ENCODE results near the gene TENM3. TPM values are rescaled to one million over a fixed set of nuclear protein-coding genes. Genes with fewer than 3 reads are reported as not detected.

TENM3 gene
- total RNA-seq, 1 donor from 2014 or later = not detected

GRCh38 chr4:182620111-182620980, 377.1 kb downstream of the TENM3 start:
- no peaks in the 10 kb centered on the region for H3K27me3 Mint-ChIP-seq (ENCODE audit: insufficient read depth)
- H3K4me3 Mint-ChIP-seq = no peak overlapping the region
- no peaks in the 10 kb centered on the region for H3K36me3 Mint-ChIP-seq (ENCODE audit: low read depth)
- no peaks in the 10 kb centered on the region for H3K4me1 Mint-ChIP-seq (ENCODE audit: low read depth)
- DNase-seq (ENCODE audit: low spot score) = no peak
- intact Hi-C loops (cut with micrococcal nuclease) = no loop called here
- no peak overlapping the region for H3K27ac Mint-ChIP-seq
- H3K9me3 Mint-ChIP-seq = no peaks in the 10 kb centered on the region

GRCh38 chr4:182624281-182624680, 381.1 kb downstream of the TENM3 start:
- Mint-ChIP-seq H3K27me3 (ENCODE audit: insufficient read depth) (no peaks in the 10 kb centered on the region), H3K27ac (no peak overlapping the region), H3K36me3 (ENCODE audit: low read depth) (no peaks in the 10 kb centered on the region), H3K4me1 (ENCODE audit: low read depth) (no peaks in the 10 kb centered on the region), H3K4me3 (no peak overlapping the region), H3K9me3 (no peaks in the 10 kb centered on the region)
- DNase-seq (ENCODE audit: low spot score) = no peak
- intact Hi-C loops (cut with micrococcal nuclease) = no loop called here

GRCh38 chr4:182625193-182625592, 382.0 kb downstream of the TENM3 start:
- H3K9me3 Mint-ChIP-seq = no peaks in the 10 kb centered on the region
- H3K27me3 Mint-ChIP-seq (ENCODE audit: insufficient read depth) = peaks cover under 1% of the 10 kb centered on the region
- no peak for DNase-seq (ENCODE audit: low spot score)
- intact Hi-C loops (cut with micrococcal nuclease) = no loop called here
- no peaks in the 10 kb centered on the region for H3K36me3 Mint-ChIP-seq (ENCODE audit: low read depth)
- H3K4me3 Mint-ChIP-seq = no peak overlapping the region
- no peaks in the 10 kb centered on the region for H3K4me1 Mint-ChIP-seq (ENCODE audit: low read depth)
- no peak overlapping the region for H3K27ac Mint-ChIP-seq

- Mint-ChIP-seq H3K4me3 (no peak overlapping the region), H3K36me3 (ENCODE audit: low read depth) (no peaks in the 10 kb centered on the region), H3K4me1 (ENCODE audit: low read depth) (no peaks in the 10 kb centered on the region), H3K27me3 (ENCODE audit: insufficient read depth) (peaks cover 5% of the 10 kb centered on the region), H3K27ac (no peak overlapping the region), H3K9me3 (no peaks in the 10 kb centered on the region)
- no peak for DNase-seq (ENCODE audit: low spot score)
- intact Hi-C loops (cut with micrococcal nuclease) = no loop called here
These were observed 384.8 kb downstream of the TENM3 start for GRCh38 chr4:182627996-182628395.

- intact Hi-C loops (cut with micrococcal nuclease) = no loop called here
- no peak for DNase-seq (ENCODE audit: low spot score)
- H3K27ac Mint-ChIP-seq = no peak overlapping the region
- H3K27me3 Mint-ChIP-seq (ENCODE audit: insufficient read depth) = peaks cover 5% of the 10 kb centered on the region
- H3K36me3 Mint-ChIP-seq (ENCODE audit: low read depth) = no peaks in the 10 kb centered on the region
- no peaks in the 10 kb centered on the region for H3K4me1 Mint-ChIP-seq (ENCODE audit: low read depth)
- H3K4me3 Mint-ChIP-seq = no peak overlapping the region
- H3K9me3 Mint-ChIP-seq = no peaks in the 10 kb centered on the region
These were observed 385.3 kb downstream of the TENM3 start for GRCh38 chr4:182628544-182628943.

GRCh38 chr4:182629096-182629495, 385.9 kb downstream of the TENM3 start:
- intact Hi-C loops (cut with micrococcal nuclease) = no loop called here
- Mint-ChIP-seq H3K4me1 (ENCODE audit: low read depth) (no peaks in the 10 kb centered on the region), H3K27me3 (ENCODE audit: insufficient read depth) (peaks cover 5% of the 10 kb centered on the region), H3K36me3 (ENCODE audit: low read depth) (no peaks in the 10 kb centered on the region), H3K4me3 (no peak overlapping the region), H3K9me3 (no peaks in the 10 kb centered on the region), H3K27ac (no peak overlapping the region)
- DNase-seq (ENCODE audit: low spot score) = no peak

- Mint-ChIP-seq H3K4me1 (ENCODE audit: low read depth) (no peaks in the 10 kb centered on the region), H3K9me3 (peaks cover 4% of the 10 kb centered on the region), H3K27me3 (ENCODE audit: insufficient read depth) (peaks cover 3% of the 10 kb centered on the region), H3K4me3 (no peak overlapping the region), H3K36me3 (ENCODE audit: low read depth) (no peaks in the 10 kb centered on the region), H3K27ac (no peak overlapping the region)
- no peak for DNase-seq (ENCODE audit: low spot score)
- intact Hi-C loops (cut with micrococcal nuclease) = no loop called here
These were observed 397.3 kb downstream of the TENM3 start for GRCh38 chr4:182640491-182640890.

- no peak overlapping the region for H3K4me3 Mint-ChIP-seq
- H3K9me3 Mint-ChIP-seq = peaks cover 6% of the 10 kb centered on the region
- intact Hi-C loops (cut with micrococcal nuclease) = no loop called here
- H3K27me3 Mint-ChIP-seq (ENCODE audit: insufficient read depth) = peaks cover 3% of the 10 kb centered on the region
- no peak for DNase-seq (ENCODE audit: low spot score)
- no peaks in the 10 kb centered on the region for H3K36me3 Mint-ChIP-seq (ENCODE audit: low read depth)
- no peak overlapping the region for H3K27ac Mint-ChIP-seq
- no peaks in the 10 kb centered on the region for H3K4me1 Mint-ChIP-seq (ENCODE audit: low read depth)
These were observed 397.7 kb downstream of the TENM3 start for GRCh38 chr4:182640932-182641331.

- intact Hi-C loops (cut with micrococcal nuclease) = no loop called here
- Mint-ChIP-seq H3K36me3 (ENCODE audit: low read depth) (no peaks in the 10 kb centered on the region), H3K9me3 (peaks cover 6% of the 10 kb centered on the region), H3K27ac (no peak overlapping the region), H3K4me1 (ENCODE audit: low read depth) (no peaks in the 10 kb centered on the region), H3K27me3 (ENCODE audit: insufficient read depth) (peaks cover under 1% of the 10 kb centered on the region), H3K4me3 (no peak overlapping the region)
- DNase-seq (ENCODE audit: low spot score) = no peak
These were observed 399.6 kb downstream of the TENM3 start for GRCh38 chr4:182642831-182643230.

- H3K36me3 Mint-ChIP-seq (ENCODE audit: low read depth) = no peaks in the 10 kb centered on the region
- no peak for DNase-seq (ENCODE audit: low spot score)
- no peak overlapping the region for H3K4me3 Mint-ChIP-seq
- peaks cover 6% of the 10 kb centered on the region for H3K9me3 Mint-ChIP-seq
- H3K27ac Mint-ChIP-seq = no peak overlapping the region
- peaks cover 2% of the 10 kb centered on the region for H3K27me3 Mint-ChIP-seq (ENCODE audit: insufficient read depth)
- H3K4me1 Mint-ChIP-seq (ENCODE audit: low read depth) = no peaks in the 10 kb centered on the region
- intact Hi-C loops (cut with micrococcal nuclease) = no loop called here
These were observed 400.8 kb downstream of the TENM3 start for GRCh38 chr4:182643801-182644682.

GRCh38 chr4:182644683-182645050, 401.5 kb downstream of the TENM3 start:
- Mint-ChIP-seq H3K4me1 (ENCODE audit: low read depth) (no peaks in the 10 kb centered on the region), H3K27ac (no peak overlapping the region), H3K27me3 (ENCODE audit: insufficient read depth) (peaks cover 2% of the 10 kb centered on the region), H3K36me3 (ENCODE audit: low read depth) (no peaks in the 10 kb centered on the region), H3K4me3 (no peak overlapping the region), H3K9me3 (peaks cover 6% of the 10 kb centered on the region)
- no peak for DNase-seq (ENCODE audit: low spot score)
- intact Hi-C loops (cut with micrococcal nuclease) = no loop called here

- intact Hi-C loops (cut with micrococcal nuclease) = no loop called here
- H3K36me3 Mint-ChIP-seq (ENCODE audit: low read depth) = no peaks in the 10 kb centered on the region
These were observed 402.3 kb downstream of the TENM3 start for GRCh38 chr4:182645511-182645910.

GRCh38 chr4:182647646-182648300, 404.6 kb downstream of the TENM3 start:
- Mint-ChIP-seq H3K36me3 (ENCODE audit: low read depth) (no peaks in the 10 kb centered on the region), H3K4me1 (ENCODE audit: low read depth) (no peaks in the 10 kb centered on the region), H3K27me3 (ENCODE audit: insufficient read depth) (peaks cover 2% of the 10 kb centered on the region), H3K9me3 (peaks cover 6% of the 10 kb centered on the region), H3K4me3 (no peak overlapping the region), H3K27ac (no peak overlapping the region)
- no peak for DNase-seq (ENCODE audit: low spot score)
- intact Hi-C loops (cut with micrococcal nuclease) = no loop called here

More at GRCh38 chr4:182645511-182645910, 402.3 kb downstream of the TENM3 start:
- no peak overlapping the region for H3K4me3 Mint-ChIP-seq
- H3K9me3 Mint-ChIP-seq = peaks cover 6% of the 10 kb centered on the region
- no peaks in the 10 kb centered on the region for H3K4me1 Mint-ChIP-seq (ENCODE audit: low read depth)
- no peak for DNase-seq (ENCODE audit: low spot score)
- peaks cover 2% of the 10 kb centered on the region for H3K27me3 Mint-ChIP-seq (ENCODE audit: insufficient read depth)
- H3K27ac Mint-ChIP-seq = no peak overlapping the region
